DMS 273 (cell line): ENCODE measurements around the gene SETBP1.

Source experiments
- DNase-seq: peaks from one replicate; lab custom pipeline; 2025; ENCODE audit not compliant: unreplicated experiment; lab: John Stamatoyannopoulos, UW

The SETBP1 gene

DNA sequence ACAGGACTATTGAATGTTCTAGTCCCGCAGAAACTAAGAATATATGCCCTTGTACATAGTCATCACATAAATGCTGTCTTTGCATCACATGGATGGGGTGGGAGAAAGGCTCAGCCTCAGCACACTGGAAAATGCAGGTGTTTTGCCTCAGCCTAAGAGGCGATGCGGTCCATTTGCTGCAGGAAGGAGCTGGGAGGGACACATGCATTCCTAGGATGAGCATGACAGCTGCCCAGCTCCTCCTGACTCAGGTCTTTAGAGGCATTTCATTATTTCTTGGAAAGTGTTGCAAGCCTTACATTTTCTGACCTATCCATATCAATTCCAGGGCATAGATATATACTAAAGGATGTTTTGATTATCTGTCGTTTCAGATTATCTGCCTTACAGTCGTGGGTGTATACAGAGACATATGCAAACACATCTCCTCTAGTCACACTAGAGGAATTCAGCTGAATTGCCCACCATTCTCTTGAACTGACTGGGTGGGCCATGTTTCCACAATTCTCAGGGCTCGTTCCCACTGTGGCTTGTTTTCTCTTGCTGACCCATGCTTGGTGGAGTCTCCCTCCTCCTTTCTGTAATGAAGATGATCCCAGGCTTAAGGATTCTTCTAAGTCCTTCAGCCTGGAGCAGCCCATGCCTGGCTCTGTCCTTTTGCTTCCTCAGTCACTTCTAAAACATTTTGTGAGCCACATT, 156.9 kb downstream of the SETBP1 start:
- no peak for DNase-seq

DNA sequence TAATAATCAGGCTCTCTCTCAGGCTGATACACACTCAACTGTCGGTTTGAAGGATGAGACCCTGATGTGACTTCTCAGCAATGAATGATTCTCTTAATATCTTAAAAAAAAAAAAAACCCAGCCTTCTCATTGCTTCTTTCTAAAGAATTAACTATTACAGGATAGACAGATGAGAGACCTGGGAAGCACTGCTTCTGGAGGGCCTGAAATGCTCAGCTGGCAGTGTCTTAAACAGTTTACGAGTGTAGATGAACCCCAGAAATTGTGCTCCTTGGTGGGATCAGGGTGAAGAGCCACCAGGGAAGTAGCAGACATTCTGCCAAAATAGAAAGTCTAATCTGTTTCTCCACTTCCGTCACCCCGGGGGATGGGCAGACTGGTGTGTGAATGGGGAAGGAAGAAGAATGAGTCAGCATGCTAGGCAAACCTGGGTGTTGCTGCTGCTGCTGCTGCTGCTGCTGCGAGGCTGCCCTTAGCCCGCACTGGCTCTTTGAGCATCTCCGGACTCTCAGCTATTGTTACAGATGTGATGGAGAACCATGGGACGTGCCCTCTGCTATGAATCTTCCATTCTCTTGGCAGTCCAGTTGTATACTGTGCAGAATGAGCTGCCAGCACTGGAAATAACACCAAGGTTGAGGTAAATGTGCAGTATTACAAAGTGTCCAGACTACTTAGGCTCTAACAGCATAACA, 158.4 kb downstream of the SETBP1 start:
- peak; percentile 69 for DNase-seq

DNA sequence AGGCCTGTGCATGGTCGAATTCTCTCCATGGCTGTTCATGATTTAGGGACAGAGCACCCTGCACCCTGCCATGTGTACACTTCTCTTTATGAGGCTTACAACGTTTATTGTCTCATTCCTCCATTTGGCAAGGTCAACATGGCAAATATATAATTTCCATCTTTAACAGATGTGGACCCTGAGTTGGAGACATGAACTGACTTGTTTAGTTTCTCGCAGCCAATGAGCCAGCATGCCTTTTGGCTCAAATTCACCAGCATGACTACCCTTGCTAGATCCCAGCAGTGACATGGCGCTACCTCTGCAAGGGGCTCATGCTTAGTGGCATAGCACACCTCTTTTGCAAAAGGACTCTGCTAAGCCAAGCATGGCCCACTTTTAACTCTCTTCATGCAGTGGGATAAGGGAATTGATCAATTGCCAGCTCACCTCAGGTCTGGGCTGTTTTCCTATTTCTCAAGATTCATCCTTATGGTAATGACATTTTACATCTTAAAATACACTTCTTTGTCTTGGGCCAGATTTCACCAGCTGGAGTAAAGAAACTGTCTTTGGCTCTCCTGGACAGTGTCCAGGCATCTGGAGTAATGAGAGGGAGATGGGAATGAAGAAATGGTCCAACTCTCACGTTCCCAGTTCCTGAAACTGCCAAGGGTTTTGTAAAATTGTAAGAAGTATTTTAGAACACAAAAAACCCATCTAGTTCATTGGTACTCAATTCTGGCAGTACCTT, 159.5 kb downstream of the SETBP1 start:
- peak; percentile 92 for DNase-seq

DNA sequence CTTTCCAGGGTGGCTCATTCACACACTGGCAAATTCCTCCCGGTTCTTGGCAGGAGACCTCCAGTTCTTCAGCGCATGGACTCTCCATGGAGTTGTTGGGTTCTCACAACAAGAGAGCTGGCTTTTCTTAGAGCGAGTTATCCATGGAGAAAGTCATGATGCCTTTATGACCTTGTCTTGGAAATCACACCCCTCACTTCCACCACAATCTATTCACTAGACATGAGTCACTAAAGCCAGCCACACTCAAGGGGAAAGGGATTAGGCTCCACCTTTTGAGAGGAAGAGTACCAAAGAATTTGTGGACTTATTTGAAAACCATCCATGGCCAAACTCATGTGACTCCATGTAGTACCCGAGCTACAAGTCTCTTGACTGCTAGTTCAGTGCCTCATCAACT, 160.5 kb downstream of the SETBP1 start:
- DNase-seq, result no peak

DNA sequence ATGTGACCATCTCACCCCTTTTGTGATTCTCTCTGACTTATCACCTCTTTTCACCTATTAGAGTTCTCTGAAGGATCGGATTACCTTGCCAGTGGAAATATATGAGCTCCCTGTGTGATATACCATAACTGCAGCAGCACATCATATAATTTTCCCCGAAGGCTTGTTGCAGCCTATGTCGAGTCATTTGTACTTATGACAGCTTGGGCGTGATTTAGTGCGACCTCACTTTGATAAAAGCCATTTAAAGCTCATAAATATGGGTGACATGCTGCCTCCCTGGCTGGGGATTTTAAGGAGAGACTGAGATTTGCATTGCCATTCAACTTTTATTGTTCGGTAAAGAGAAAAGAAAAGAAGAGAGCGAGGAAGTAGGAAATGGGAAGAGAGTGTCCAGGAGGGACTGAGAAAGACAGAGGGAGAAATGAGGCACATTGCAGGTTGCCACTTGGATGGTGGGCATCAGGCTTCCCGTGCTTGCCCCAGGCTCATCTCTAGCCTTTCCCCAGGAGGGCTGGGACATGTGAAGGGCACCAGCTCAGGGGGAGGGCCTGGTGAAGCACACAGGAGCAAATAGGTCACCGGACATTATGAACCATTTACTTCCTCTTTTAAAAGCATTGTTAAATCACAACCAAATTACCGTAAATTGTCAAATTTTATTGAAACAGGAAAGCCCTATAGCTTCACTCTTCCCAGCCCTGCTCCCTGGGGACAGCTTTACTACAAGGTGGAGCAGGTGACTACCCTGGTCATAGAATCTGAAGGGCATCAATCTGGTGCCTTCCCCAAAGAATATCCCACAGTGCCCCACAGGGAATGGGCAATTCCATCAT, 161.3 kb downstream of the SETBP1 start:
- DNase-seq, result peak; percentile 12

DNA sequence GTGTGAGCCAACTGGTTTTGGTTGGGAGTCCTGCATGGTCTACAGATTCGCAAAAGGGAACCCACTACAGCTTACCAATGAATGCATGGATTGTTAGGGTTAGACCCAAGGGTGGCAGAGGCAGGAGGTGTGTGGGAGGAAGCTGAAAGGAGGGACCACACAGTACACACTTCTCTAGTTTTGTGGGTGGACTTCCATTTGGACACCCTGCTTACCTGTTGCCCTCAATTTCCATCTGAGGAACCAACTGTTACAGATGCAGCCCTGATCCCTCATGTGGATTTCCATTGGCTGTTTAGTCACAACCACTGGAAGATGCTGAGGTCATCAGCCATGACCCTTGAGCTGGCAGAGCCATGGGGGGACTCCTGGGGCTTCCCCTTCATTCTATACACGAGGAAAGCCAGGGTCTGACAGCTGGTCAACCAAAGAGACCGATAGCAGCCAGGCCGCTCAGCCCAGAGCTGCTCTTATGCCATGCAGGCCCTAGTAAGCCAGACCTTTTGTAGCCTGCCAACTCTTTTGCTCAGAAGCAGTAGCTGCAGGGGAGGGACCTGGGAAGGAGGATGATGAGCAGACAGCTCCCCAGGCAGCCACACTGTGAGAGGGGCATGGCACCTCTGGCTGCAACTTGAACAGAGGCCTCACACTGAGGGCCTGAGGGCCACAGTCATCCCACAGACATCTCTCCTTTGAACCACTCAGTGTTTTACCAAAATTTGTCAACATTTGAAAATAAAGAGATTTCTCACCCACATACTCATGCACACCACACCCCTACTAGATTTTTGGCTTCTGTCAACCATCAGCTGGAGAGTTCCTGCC, 162.1 kb downstream of the SETBP1 start:
- DNase-seq, result no peak

DNA sequence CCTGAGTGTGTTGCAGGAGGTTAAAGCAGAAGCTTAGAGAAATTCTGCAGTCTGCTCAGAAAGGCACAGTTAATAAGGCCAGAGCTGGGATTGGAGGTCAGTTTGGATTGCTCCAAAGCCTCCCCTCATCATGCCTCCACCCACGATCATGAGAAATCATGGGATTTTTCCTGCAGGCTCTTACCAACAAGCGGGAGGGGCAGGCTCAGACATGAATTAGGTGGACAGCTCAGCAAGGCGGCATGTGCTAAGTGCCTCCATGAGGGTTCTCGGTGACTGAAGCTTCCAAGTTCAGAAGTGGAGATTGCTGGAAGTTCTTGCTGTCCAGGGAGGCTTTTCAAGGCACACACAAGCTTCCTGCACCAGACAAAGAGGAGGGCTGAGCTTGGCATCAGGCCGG, 163.8 kb downstream of the SETBP1 start:
- DNase-seq, result no peak

DNA sequence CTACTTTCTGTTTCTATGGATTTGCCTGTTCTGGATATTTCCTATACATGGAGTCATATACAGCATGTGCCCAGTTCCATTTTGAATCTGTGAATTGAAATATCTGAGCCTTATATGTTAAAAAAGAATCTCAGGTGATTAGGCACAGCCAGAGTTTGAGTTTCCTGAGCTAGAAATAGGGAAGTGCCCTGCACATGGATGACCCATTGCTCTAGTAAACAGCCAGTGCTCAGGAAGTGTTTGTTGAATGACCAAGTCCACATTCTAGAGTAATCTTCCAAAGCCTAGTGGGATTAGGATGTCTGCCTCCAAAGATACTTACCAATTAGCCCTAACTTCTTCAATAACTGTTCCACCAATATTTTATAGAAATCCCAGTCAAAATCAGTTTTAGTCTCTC, 165.8 kb downstream of the SETBP1 start:
- DNase-seq, result no peak

DNA sequence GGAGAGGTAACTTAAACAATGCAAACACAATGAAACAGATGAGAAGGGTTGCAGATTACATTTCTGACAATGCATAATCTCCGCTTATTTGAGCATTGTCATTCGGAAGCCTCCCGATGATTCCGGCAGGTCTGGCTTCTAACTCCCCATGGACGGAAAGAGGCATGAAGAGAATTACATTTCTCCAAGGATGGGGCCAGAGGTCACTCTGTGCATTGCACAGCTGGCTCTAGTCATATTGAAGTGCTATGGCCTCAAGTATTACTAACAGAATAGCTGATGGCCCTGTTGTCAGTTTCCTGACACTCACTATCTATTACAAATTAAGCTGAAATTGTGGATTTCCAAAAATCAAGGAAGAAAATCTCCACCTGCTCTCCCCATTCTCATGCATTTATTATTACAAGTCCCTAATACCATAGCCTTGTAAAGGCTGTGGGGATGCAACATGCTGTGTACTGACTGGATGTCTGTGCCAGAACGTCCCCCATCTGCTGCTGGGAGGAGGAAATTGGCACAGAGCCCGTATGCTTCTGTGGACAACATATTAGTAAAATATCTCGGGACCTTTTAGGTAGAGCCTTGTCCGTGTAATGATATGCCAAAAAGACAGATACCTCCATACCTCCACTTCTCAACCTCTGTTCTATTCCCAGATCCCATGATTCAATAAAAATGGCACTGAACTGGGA, 168.1 kb downstream of the SETBP1 start:
- DNase-seq, result peak; percentile 91

DNA sequence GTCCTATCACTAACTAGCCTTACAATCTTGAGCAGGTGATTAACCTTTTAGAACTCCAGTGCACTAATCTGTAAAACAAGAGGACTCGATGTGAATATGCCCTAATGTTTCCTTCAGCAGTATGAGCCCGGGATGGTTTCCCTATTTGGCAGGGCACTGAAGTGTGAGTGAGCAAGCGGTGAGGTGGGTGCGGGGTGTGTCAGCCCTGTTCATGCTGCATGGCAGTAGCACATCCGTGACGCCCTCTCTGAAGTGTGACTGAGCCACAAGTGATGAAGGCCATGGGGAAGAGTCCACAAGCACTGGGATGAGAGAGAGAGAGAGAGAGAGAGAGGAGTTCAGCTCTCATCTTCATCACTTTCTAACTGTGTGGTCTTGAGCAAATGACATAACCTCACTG, 168.7 kb downstream of the SETBP1 start:
- no peak for DNase-seq

DNA sequence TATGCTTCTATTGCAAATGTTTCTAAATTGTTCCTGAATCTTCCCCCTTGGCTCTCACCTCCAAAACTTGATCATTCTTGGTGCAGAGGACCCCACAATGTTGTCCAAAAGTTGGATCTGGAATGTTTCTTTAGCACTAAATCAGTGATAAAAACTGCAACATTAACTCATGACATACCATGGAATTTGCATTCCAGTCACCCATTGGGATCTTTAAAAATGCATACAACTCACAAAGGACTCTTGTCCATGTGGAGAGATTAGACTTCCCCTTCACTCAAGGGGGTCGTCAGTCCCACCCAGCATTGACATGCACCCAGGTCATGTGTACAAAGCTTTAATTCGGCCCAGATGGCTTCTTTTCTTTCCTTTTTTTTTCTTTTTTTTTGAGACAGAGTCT, 169.3 kb downstream of the SETBP1 start:
- no peak for DNase-seq

DNA sequence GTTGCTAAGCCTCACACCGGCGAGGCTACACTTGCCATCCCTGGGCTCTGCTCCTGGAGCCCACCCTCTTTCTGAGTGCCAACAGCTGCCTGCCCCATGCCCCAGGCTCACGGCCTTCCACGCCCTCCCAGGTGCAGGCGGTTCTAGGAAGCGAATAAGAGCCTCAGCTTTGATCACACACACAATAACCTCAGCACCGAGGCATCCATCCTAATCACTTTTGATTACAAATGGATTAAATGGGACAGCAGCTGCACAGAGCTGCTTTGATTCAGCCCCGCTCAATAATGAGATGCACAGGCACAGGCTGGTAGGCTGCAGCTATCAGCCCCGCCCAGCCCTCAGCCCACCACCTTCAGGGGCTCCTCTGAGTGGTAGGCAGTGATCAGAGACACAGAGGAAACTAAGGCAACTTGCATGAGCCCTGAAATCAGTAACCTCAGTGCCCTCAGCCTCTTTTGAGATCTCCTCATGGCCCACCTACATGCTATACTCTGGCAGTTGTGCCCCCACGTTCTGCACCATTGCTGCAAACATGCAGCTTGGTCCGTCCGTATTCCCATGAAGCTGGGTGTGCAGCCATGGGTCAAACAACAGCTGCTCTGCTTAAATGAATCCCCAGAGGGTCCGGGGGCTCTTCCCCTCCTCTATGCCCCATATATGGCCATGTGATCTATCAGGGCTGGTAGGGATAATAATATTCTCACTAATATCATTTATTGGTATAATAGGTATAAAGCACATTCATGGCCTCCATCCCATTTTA, 171.4 kb downstream of the SETBP1 start:
- peak; percentile 79 for DNase-seq

DNA sequence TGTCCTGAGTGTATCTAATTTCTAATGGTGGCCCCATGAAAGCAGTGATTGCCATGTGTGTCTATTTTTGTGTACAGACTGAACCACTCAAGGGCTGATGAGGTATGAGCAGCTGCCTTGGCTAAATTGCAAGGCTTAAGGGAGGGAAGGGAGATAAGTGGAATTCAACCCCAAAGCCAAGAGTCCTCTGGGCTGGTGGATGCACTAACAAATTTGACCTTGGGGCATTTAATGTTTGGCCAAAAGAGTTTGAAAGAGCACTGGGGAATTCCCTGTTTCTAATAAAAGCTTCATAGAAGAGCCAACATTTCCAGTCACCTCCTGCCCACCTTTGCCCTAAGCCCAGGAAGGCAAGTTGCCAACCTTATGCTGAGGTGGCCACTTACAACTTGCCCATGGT, 172.1 kb downstream of the SETBP1 start:
- peak; percentile 69 for DNase-seq

DNA sequence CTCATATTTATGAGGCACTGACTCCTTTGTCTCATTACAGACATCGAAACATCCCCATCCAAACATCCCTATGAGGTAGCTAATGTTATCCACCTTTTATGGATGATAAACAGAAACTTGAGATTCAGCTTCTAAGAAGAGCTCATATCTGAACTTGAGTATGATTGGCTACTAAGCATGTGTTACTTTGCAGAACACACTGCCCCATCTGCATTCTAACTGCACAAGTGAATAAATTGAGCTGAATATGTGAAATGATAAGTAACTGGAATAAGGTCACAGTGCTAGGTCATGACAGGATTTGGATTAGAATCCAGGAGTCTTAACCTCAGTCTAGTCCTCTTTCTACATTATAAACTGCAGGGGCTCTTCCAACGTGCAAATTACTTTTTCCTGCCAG, 172.7 kb downstream of the SETBP1 start:
- DNase-seq, result peak; percentile 15

DNA sequence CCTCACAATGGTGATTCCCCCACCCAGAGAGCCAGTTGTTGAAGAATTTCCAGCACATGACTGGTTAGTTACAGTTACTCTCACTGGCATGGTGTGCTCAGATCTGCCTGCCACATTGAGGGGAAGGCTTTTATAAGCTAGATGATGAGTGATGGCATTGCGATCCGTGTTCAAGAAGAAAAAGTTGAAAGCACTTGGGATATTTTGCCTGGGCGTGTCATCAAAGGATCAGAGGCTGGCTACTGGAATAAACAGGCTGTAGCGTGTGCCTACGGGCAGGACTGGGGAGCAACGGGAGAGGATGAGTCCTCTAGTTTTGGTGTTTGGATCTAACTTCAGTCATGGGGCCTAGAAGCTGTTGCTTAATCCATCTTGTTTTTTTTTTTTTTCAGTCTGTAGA, 175.0 kb downstream of the SETBP1 start:
- peak; percentile 72 for DNase-seq

DNA sequence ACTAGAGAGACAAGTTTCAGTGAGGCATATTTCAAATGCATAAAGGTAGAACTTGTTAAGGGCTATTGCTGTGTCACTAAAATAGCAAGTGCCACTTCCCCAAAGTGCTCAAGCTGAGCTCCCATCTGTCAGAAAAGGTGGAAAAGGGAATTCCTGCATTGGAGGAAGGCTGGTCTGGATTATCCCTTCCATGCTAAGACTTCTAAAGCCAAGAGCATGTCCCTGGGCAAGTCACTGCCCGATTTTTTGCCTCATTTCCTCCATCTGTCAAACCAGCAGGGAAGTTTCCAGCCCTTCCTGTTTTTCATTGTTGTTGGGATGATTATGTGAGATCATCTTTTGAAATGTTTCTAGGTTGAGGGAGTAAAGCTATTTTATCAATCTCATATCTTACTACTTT, 175.5 kb downstream of the SETBP1 start:
- peak; percentile 88 for DNase-seq

DNA sequence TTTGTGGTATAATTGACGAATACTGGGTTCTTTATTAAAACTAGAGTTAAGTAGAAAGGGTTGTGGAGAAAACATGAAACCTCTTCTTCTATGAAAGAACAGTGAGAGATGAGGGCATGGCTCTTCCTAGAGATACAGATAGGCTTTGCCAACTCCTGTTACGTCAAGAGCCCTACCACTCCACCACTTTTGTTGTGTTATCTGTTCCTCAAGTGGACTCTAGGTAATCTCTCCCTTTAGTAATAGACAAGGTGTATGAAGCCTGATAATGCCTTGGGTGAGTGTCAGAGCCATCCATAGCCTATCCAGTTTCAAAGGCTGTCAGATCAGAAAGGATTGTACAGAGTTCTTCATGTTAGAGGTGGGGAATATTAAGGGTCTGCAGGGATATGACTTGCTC, 176.4 kb downstream of the SETBP1 start:
- DNase-seq, result no peak

DNA sequence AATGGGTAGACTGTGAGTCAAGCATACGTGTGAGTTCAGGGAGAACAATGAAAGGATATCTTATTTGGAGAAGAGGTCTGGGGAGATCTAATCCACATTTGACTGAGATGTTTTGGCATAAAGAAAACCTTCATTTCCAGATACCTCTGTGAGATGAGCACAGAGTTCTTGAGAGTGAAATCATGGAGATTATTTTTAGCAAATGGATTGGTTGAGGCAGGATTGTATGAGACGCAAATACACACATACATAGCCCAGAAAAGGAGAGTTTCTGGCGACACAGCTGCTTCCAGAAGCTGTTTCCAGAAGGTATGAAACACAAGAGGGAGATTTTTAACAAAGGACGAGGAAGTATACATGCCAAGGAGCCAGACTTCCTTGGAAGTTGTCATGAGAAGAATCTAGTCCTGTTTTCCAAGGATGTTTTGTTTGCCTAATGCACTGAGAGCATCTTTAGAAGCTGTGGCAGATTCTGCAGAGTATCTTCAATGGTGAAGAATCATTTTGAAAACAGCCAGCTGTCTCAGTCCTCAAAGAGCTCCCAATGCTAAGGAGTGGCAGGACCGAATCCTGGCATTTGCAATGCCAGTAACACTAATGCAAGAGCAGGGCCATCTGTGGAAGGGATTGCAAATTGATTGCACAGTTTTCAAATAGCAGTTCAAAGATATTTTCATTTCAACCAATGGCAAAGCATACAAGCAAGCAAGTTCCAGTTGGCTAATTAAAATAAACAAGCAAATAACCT, 177.2 kb downstream of the SETBP1 start:
- peak; percentile 46 for DNase-seq
